ENCODE measurements around the gene TMOD4. TPM values are rescaled to one million over a fixed set of nuclear protein-coding genes. Genes with fewer than 3 reads are reported as not detected.

The TMOD4 gene
- total RNA-seq, 2 donors from 2014 or later = 3.0 TPM; not detected in 1

DNA sequence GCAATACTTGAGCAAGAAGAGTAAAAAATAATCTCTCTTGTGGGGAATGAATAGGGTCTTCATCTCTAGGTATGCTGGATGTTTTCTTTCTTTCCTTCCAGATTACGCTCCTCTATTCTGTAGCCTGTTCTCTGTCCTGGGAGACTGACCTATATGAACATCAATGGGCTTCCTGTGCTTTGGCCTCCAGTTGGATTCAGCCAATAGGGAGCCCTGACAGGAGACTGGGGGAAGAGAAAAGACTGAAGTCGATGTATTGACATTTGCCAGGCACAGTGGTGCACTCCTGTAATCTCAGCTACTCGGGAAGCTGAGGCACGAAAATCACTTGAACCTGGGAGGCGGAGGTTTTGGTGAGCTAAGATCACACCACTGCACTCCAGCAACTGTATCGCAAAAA lies 47.0 kb downstream of the TMOD4 start:
- WGBS, 2 donors = 79 to 85% methylated on average over 6 of the region's 6 CpGs
- DNase-seq (no peak), ATAC-seq (no peak)
- intact Hi-C loops (cut with DNase I) = no loop called here
- H3K27me3 ChIP-seq = peaks cover 0 to 23% of the 10 kb centered on the region in 2 donors
- TF ChIP-seq, protein P1, sequence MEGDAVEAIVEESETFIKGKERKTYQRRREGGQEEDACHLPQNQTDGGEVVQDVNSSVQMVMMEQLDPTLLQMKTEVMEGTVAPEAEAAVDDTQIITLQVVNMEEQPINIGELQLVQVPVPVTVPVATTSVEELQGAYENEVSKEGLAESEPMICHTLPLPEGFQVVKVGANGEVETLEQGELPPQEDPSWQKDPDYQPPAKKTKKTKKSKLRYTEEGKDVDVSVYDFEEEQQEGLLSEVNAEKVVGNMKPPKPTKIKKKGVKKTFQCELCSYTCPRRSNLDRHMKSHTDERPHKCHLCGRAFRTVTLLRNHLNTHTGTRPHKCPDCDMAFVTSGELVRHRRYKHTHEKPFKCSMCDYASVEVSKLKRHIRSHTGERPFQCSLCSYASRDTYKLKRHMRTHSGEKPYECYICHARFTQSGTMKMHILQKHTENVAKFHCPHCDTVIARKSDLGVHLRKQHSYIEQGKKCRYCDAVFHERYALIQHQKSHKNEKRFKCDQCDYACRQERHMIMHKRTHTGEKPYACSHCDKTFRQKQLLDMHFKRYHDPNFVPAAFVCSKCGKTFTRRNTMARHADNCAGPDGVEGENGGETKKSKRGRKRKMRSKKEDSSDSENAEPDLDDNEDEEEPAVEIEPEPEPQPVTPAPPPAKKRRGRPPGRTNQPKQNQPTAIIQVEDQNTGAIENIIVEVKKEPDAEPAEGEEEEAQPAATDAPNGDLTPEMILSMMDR (IDR thresholded peaks at IDR 0.05) = no peak
- TF ChIP-seq POLR2A (IDR thresholded peaks at IDR 0.05) = no peak
- no peaks in the 10 kb centered on the region for H3K9me3 ChIP-seq
- no peak overlapping the region for H3K27ac ChIP-seq
- H3K4me1 ChIP-seq = peaks cover 21% of the 10 kb centered on the region
- H3K36me3 ChIP-seq (replicated peaks in 1 of 2; ENCODE audit: insufficient read depth in 1 of 2, low read depth in 2 of 2) = no peaks in the 10 kb centered on the region
- no peak overlapping the region for H3K4me3 ChIP-seq

DNA sequence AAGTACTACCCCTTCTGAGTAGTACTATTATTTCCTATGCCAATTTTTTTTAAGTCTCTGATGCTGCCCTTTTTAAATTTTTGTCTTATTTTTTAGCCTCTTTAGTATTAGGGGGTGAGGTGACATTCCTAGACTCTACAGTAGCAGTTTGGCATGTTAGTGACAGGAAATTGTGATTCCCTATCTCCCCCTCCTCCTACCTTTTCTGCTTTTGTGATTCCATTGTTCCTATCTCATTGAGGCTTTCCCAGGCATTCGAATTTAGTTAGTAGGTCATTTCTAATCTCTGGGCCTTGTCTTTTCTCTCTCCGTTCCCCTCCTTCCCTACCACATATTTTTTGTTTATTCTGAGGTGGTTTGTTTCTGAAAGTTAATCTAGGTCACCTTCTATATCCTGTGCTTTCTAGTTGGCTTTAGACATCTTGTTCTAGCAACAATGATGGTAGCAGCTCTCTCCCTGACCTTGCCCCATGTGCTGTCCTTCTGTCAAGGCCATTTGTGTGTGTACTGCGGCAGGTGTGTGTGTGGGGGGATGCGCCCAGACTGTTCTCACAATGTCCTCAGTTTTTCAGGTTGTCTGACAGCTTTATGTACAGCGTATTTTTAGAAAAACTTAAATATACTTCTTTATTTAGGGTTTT lies 50.9 kb downstream of the TMOD4 start:
- no peak for ATAC-seq
- H3K36me3 ChIP-seq (replicated peaks in 1 of 2; ENCODE audit: insufficient read depth in 1 of 2, low read depth in 2 of 2) = no peaks in the 10 kb centered on the region
- H3K27me3 ChIP-seq = no peaks in the 10 kb centered on the region
- H3K27ac ChIP-seq = no peak overlapping the region
- H3K4me3 ChIP-seq = no peak overlapping the region
- H3K9me3 ChIP-seq = no peaks in the 10 kb centered on the region
- peak in 2 of 4 donors; percentile 15 to 19 for DNase-seq
- intact Hi-C loops (cut with DNase I) = no loop called here
- no peak for TF ChIP-seq POLR2A (IDR thresholded peaks at IDR 0.05)
- TF ChIP-seq, protein P1 (IDR thresholded peaks at IDR 0.05) = no peak
- peaks cover 5% of the 10 kb centered on the region for H3K4me1 ChIP-seq
- 53 to 59% methylated on average over 5 of the region's 5 CpGs for whole genome bisulfite sequencing, 2 donors

Other genes starting within 250 kb of the TMOD4 start
- 10 to 100 TPM; 26.5 to 45.2 TPM for gene SETDB1, start 249.6 kb downstream of the TMOD4 start, total RNA-seq
- gene CERS2, start 201.1 kb downstream of the TMOD4 start, total RNA-seq = 10 to 100 TPM; 70.9 to 84.8 TPM
- gene ANXA9, start 193.7 kb downstream of the TMOD4 start, total RNA-seq = 10 to 100 TPM; 17.4 to 33.3 TPM
- 10 to 100 TPM; 36.3 to 39.2 TPM for gene MINDY1, start 169.1 kb downstream of the TMOD4 start, total RNA-seq
- gene PRUNE1, start 167.5 kb downstream of the TMOD4 start, total RNA-seq = 10 to 100 TPM; 15.8 to 19.4 TPM
- gene BNIPL, start 139.4 kb downstream of the TMOD4 start, total RNA-seq = under 1 TPM in 1 of 2 donors, not detected in 1; 0.26 TPM
- 1 to 10 TPM; 5.7 to 6.9 TPM for gene C1orf56, start 128.2 kb downstream of the TMOD4 start, total RNA-seq
- gene CDC42SE1, start 116.4 kb downstream of the TMOD4 start, total RNA-seq = 10 to 100 TPM; 40.2 to 43.8 TPM
- gene MLLT11, start 115.6 kb downstream of the TMOD4 start, total RNA-seq = 1 to 10 TPM in 1 of 2 donors, under 1 TPM in 1; 0.26 to 1.6 TPM
- gene GABPB2, start 105.2 kb downstream of the TMOD4 start, total RNA-seq = 1 to 10 TPM; 4.3 to 9.1 TPM
- 1 to 10 TPM; 3.6 to 5.3 TPM for gene SEMA6C, start 29.4 kb downstream of the TMOD4 start, total RNA-seq
- 1 to 10 TPM in 1 of 2 donors, under 1 TPM in 1; 0.99 to 1.6 TPM for gene TNFAIP8L2, start 19.3 kb downstream of the TMOD4 start, total RNA-seq
- 1 to 10 TPM; 6.7 to 9.6 TPM for gene LYSMD1, start 10.1 kb downstream of the TMOD4 start, total RNA-seq
- 10 to 100 TPM; 16.2 to 28.0 TPM for gene SCNM1, start 9.8 kb downstream of the TMOD4 start, total RNA-seq
- 10 to 100 TPM in 1 of 2 donors, 1 to 10 TPM in 1; 6.9 to 19.2 TPM for gene VPS72, start 14.2 kb upstream of the TMOD4 start, total RNA-seq
- gene PIP5K1A, start 22.6 kb upstream of the TMOD4 start, total RNA-seq = 10 to 100 TPM; 19.5 to 51.4 TPM
- 10 to 100 TPM; 70.2 to 73.4 TPM for gene PSMD4, start 78.8 kb upstream of the TMOD4 start, total RNA-seq
- gene ZNF687, start 106.3 kb upstream of the TMOD4 start, total RNA-seq = 10 to 100 TPM; 15.0 to 24.4 TPM
- gene PI4KB, start 151.4 kb upstream of the TMOD4 start, total RNA-seq = 10 to 100 TPM; 39.6 to 40.2 TPM
- gene RFX5, start 171.3 kb upstream of the TMOD4 start, total RNA-seq = 10 to 100 TPM in 1 of 2 donors, 1 to 10 TPM in 1; 8.3 to 14.5 TPM
- 100 to 1,000 TPM in 1 of 2 donors, 10 to 100 TPM in 1; 52.1 to 106 TPM for gene SELENBP1, start 196.7 kb upstream of the TMOD4 start, total RNA-seq
- gene PSMB4, start 223.6 kb upstream of the TMOD4 start, total RNA-seq = 100 to 1,000 TPM; 109 to 126 TPM

Measured in body of pancreas (tissue), 4 donors.